Measurements from ENCODE around the gene MACROD2. TPM values are rescaled to one million over a fixed set of nuclear protein-coding genes. Genes with fewer than 3 reads are reported as not detected.

MACROD2 gene
- total RNA-seq, 4 donors from 2014 or later, result 12.6 to 60.3 (median 18.9) TPM

DNA sequence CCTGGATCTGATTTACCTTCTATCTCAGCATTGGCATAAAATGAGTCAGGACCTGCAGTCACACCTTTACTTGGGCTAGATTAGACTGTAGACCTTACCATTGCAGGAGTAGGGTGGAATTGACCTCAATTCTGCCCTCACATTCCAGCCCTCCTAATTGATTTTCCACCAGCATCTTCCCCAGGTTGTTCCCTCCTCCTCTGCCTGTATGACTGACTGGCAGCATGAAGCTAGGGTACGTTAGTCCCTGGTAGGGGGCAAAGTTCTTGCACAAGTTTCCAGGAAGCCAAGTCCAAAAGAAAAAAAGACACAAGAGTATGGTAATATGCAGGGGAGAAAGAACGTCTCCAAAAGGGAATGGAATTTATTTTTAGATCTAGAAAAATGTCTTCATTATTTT lies 567.7 kb downstream of the MACROD2 start:
- DNase-seq (ENCODE audit: low spot score in 2 of 2), result no peak
- TF ChIP-seq, protein P1, sequence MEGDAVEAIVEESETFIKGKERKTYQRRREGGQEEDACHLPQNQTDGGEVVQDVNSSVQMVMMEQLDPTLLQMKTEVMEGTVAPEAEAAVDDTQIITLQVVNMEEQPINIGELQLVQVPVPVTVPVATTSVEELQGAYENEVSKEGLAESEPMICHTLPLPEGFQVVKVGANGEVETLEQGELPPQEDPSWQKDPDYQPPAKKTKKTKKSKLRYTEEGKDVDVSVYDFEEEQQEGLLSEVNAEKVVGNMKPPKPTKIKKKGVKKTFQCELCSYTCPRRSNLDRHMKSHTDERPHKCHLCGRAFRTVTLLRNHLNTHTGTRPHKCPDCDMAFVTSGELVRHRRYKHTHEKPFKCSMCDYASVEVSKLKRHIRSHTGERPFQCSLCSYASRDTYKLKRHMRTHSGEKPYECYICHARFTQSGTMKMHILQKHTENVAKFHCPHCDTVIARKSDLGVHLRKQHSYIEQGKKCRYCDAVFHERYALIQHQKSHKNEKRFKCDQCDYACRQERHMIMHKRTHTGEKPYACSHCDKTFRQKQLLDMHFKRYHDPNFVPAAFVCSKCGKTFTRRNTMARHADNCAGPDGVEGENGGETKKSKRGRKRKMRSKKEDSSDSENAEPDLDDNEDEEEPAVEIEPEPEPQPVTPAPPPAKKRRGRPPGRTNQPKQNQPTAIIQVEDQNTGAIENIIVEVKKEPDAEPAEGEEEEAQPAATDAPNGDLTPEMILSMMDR (IDR thresholded peaks at IDR 0.05), result no peak
- no peak for TF ChIP-seq EP300 (IDR thresholded peaks at IDR 0.05)
- no peak for TF ChIP-seq POLR2A (IDR thresholded peaks at IDR 0.05)
- TF ChIP-seq POLR2AphosphoS5 (IDR thresholded peaks at IDR 0.05), result no peak
- Histone ChIP-seq H3K27ac (no peak overlapping the region), H3K4me3 (no peak overlapping the region), H3K36me3 (no peaks in the 10 kb centered on the region), H3K4me1 (no peaks in the 10 kb centered on the region), H3K27me3 (no peaks in the 10 kb centered on the region), H3K9me3 (peaks cover 2% of the 10 kb centered on the region)
- 79% methylated on average over 2 of the region's 2 CpGs for WGBS

DNA sequence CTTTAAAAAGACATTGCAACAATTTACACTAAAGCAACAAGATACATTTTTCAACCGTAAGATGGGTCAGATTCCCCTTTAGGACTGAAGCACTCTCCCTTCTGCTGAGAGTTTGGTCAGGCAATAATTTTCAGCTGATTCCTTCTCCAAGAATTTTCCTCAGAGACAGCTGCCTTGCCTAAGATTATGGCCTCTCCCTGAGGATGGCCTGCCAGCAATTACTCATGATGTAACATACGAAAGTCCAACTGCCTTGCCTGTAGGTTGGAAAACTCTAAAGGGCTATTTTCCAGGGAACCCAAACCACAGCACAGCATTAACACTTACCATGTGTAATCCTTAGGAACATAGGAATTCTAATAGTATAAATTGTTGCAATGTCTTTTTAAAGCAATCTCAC lies 571.2 kb downstream of the MACROD2 start:
- no peaks in the 10 kb centered on the region for H3K4me1 ChIP-seq
- H3K36me3 ChIP-seq, result no peaks in the 10 kb centered on the region
- DNase-seq (ENCODE audit: low spot score in 2 of 2), result no peak
- no peaks in the 10 kb centered on the region for H3K27me3 ChIP-seq
- H3K9me3 ChIP-seq, result peaks cover 2% of the 10 kb centered on the region
- no peak overlapping the region for H3K4me3 ChIP-seq
- no peak overlapping the region for H3K27ac ChIP-seq
- TF ChIP-seq POLR2AphosphoS5 (IDR thresholded peaks at IDR 0.05) (no peak), POLR2A (IDR thresholded peaks at IDR 0.05) (no peak), EP300 (IDR thresholded peaks at IDR 0.05) (no peak)
- TF ChIP-seq, protein P1 (IDR thresholded peaks at IDR 0.05), result no peak
- 49% methylated on average over 2 of the region's 2 CpGs for WGBS

DNA sequence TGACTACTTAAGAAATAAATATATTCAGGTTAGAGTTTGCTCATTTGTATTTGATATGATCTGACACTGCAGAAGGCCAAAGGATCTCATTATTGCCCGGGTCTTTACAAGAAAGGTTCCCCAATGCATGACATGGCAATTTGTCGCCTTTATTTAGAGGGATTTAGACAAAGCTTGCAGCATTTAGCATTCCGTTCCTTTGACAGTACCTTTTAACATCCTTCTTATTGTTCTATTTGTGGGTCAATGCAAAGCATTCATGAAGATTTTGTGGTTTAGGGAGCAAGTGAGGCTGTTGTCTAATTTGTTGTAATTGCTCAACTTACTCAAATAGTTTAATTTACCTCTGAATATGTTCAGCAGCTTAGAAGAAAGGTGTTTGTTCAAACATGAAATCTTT lies 572.9 kb downstream of the MACROD2 start:
- WGBS, result 73% methylated on average over 3 of the region's 3 CpGs
- Histone ChIP-seq H3K27ac (no peak overlapping the region), H3K36me3 (no peaks in the 10 kb centered on the region), H3K4me1 (no peaks in the 10 kb centered on the region), H3K4me3 (no peak overlapping the region), H3K9me3 (peaks cover 2% of the 10 kb centered on the region), H3K27me3 (no peaks in the 10 kb centered on the region)
- no peak for DNase-seq (ENCODE audit: low spot score in 2 of 2)
- TF ChIP-seq POLR2A (IDR thresholded peaks at IDR 0.05) (no peak), POLR2AphosphoS5 (IDR thresholded peaks at IDR 0.05) (no peak), EP300 (IDR thresholded peaks at IDR 0.05) (no peak)
- TF ChIP-seq, protein P1 (IDR thresholded peaks at IDR 0.05), result no peak

DNA sequence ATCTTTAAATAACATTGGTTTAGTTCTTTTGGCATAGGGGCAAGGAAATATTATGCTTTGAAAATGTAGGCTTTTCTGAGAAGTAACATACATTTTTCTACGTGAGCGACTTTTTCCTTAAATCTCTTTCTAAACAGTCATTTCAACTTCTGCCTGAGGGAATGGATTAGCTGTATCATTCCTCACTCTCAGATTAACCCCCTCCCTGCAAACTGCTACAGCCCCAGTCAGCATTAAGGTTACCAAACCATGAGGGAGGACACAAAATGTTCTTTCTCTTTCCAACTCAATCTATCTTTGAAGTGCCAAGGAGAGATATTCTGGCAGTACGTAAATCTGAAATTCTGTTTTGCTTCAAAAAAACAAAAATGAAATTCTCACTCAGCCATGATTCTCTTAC lies 573.4 kb downstream of the MACROD2 start:
- no peak for DNase-seq (ENCODE audit: low spot score in 2 of 2)
- Histone ChIP-seq H3K9me3 (peaks cover 2% of the 10 kb centered on the region), H3K27ac (no peak overlapping the region), H3K36me3 (no peaks in the 10 kb centered on the region), H3K4me3 (no peak overlapping the region), H3K27me3 (no peaks in the 10 kb centered on the region), H3K4me1 (no peaks in the 10 kb centered on the region)
- TF ChIP-seq, protein P1 (IDR thresholded peaks at IDR 0.05), result no peak
- no peak for TF ChIP-seq POLR2AphosphoS5 (IDR thresholded peaks at IDR 0.05)
- no peak for TF ChIP-seq POLR2A (IDR thresholded peaks at IDR 0.05)
- TF ChIP-seq EP300 (IDR thresholded peaks at IDR 0.05), result no peak
- 64% methylated on average over 3 of the region's 3 CpGs for whole genome bisulfite sequencing

DNA sequence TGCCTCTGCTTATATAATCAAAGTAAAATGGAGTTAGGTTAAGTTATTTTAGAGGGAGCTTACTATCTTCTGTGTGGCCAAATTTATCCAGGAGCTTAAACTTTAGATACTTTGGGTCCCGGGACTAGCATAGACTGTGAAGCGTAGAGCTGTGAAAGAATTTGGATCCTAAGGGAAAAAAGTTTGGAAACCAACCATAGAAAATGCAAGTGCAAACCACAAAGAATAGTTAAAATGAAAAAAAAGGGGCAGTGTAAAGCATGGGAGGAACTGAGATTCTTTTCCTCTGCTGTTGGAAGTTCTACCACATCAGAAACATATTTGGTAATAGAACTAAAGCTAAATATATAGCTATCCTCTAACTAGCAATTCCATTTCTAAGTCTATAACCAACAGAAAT lies 574.3 kb downstream of the MACROD2 start:
- WGBS, result 63% methylated on average over 2 of the region's 2 CpGs
- no peak overlapping the region for H3K27ac ChIP-seq
- H3K27me3 ChIP-seq, result no peaks in the 10 kb centered on the region
- DNase-seq (ENCODE audit: low spot score in 2 of 2), result no peak
- TF ChIP-seq EP300 (IDR thresholded peaks at IDR 0.05) (no peak), POLR2AphosphoS5 (IDR thresholded peaks at IDR 0.05) (no peak), POLR2A (IDR thresholded peaks at IDR 0.05) (no peak)
- TF ChIP-seq, protein P1 (IDR thresholded peaks at IDR 0.05), result no peak
- H3K4me3 ChIP-seq, result no peak overlapping the region
- H3K4me1 ChIP-seq, result no peaks in the 10 kb centered on the region
- no peaks in the 10 kb centered on the region for H3K36me3 ChIP-seq
- no peaks in the 10 kb centered on the region for H3K9me3 ChIP-seq

Measured in suprapubic skin (tissue), 4 donors.